Endodermal cell (in vitro differentiated cells): Measurements from ENCODE around the gene FOXC2. TPM values are rescaled to one million over a fixed set of nuclear protein-coding genes. Genes with fewer than 3 reads are reported as not detected.

Source experiments
- DNase-seq: peaks from one replicate; pipeline ENCODE4 v3.0.0-alpha.2; 2017
- H3K27ac ChIP-seq: 2 replicates; pipeline ENCODE4 v1.5.1; 2013; ENCODE audit warnings: mild to moderate bottlenecking, low read depth, low read length, moderate library complexity
- H3K27me3 ChIP-seq: 2 replicates; pipeline ENCODE4 v1.6.1; 2013; ENCODE audit warnings: mild to moderate bottlenecking, low read length, moderate library complexity; ENCODE audit not compliant: insufficient read depth, control insufficient read depth, poor library complexity, severe bottlenecking
- H3K36me3 ChIP-seq: 2 replicates; pipeline ENCODE4 v1.7.0; 2013; ENCODE audit warnings: mild to moderate bottlenecking, low read length, moderate library complexity; ENCODE audit not compliant: control insufficient read depth, insufficient read depth
- H3K4me1 ChIP-seq: one replicate; pipeline ENCODE4 v1.7.0; 2013; ENCODE audit warnings: low read length; ENCODE audit not compliant: control insufficient read depth, insufficient read depth
- H3K4me3 ChIP-seq: 2 replicates; pipeline ENCODE4 v1.5.1; 2013; ENCODE audit warnings: mild to moderate bottlenecking, low read length, moderate library complexity
- H3K9ac ChIP-seq: 2 replicates; pipeline ENCODE4 v1.6.1; 2013; ENCODE audit warnings: mild to moderate bottlenecking, low read length, moderate library complexity; ENCODE audit not compliant: poor library complexity, severe bottlenecking; ENCODE audit errors: extremely low read depth
- H3K9me3 ChIP-seq: 2 replicates; pipeline ENCODE4 v1.6.1; 2013; ENCODE audit warnings: mild to moderate bottlenecking, low read length, moderate library complexity; ENCODE audit not compliant: control insufficient read depth
- H3K27ac Mint-ChIP-seq: 2 replicates; pipeline ENCODE4 v1.8.0; 2020; ENCODE audit warnings: mixed read lengths
- H3K27me3 Mint-ChIP-seq: 2 replicates; pipeline ENCODE4 v1.8.0; 2021; ENCODE audit warnings: mild to moderate bottlenecking, mixed read lengths; ENCODE audit not compliant: insufficient read depth
- H3K36me3 Mint-ChIP-seq: 2 replicates; pipeline ENCODE4 v1.8.0; 2020; ENCODE audit warnings: low read depth, mixed read lengths
- H3K4me1 Mint-ChIP-seq: 2 replicates; pipeline ENCODE4 v1.8.0; 2020; ENCODE audit warnings: mixed read lengths
- H3K4me3 Mint-ChIP-seq: 2 replicates; pipeline ENCODE4 v1.8.0; 2020; ENCODE audit warnings: mild to moderate bottlenecking, moderate library complexity, mixed read lengths
- H3K9me3 Mint-ChIP-seq: 2 replicates; pipeline ENCODE4 v1.8.0; 2020; ENCODE audit warnings: mild to moderate bottlenecking, mixed read lengths
- WGBS, 2 experiments: methylation state at CpG; one replicate each; pipeline versions ENCODE4 v1.1.5 to v1.1.7; 2013; ENCODE audit warnings: missing lambda C conversion rate in 2 of 2, mixed read lengths in 1 of 2; ENCODE audit not compliant: insufficient coverage in 1 of 2, insufficient read length in 1 of 2; 5-methylcytosine and 5-hydroxymethylcytosine counted together
- total RNA-seq, 2 donors: library from RNA; stranded (reverse); fragmentation: NEBNext Ultra II Directional in 1 of 2; extraction: Animal tissue kit (Norgen Biotek cat#: 25700) in 1 of 2; gene quantifications; 2 replicates in 1 of 2; 3 replicates in 1 of 2; pipeline ENCODE4 v1.2.1, GENCODE V29; 2021
- TF ChIP-seq, protein P1 (sequence below): fragments of 200-600 bp; sonication (generic); conservative IDR thresholded peaks from 2 replicates; pipeline ENCODE4 v1.5.0; 2021; ENCODE audit warnings: antibody characterized with exemption, mild to moderate bottlenecking

FOXC2 gene
- total RNA-seq, 2 donors from 2014 or later, result 0.20 TPM; not detected in 1

- Histone ChIP-seq H3K4me3 (no peak overlapping the region), H3K9ac (no peak overlapping the region), H3K9me3 (no peaks in the 10 kb centered on the region), H3K27me3 (no peaks in the 10 kb centered on the region), H3K27ac (no peak overlapping the region), H3K4me1 (no peaks in the 10 kb centered on the region), H3K36me3 (peaks cover 6% of the 10 kb centered on the region)
- 90 to 93% methylated on average over 8 of the region's 8 CpGs for WGBS, 2 experiments
- H3K36me3 Mint-ChIP-seq, result peaks cover 1% of the 10 kb centered on the region
- H3K27ac Mint-ChIP-seq, result no peak overlapping the region
- TF ChIP-seq, protein P1, sequence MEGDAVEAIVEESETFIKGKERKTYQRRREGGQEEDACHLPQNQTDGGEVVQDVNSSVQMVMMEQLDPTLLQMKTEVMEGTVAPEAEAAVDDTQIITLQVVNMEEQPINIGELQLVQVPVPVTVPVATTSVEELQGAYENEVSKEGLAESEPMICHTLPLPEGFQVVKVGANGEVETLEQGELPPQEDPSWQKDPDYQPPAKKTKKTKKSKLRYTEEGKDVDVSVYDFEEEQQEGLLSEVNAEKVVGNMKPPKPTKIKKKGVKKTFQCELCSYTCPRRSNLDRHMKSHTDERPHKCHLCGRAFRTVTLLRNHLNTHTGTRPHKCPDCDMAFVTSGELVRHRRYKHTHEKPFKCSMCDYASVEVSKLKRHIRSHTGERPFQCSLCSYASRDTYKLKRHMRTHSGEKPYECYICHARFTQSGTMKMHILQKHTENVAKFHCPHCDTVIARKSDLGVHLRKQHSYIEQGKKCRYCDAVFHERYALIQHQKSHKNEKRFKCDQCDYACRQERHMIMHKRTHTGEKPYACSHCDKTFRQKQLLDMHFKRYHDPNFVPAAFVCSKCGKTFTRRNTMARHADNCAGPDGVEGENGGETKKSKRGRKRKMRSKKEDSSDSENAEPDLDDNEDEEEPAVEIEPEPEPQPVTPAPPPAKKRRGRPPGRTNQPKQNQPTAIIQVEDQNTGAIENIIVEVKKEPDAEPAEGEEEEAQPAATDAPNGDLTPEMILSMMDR, result no peak
- H3K27me3 Mint-ChIP-seq, result no peaks in the 10 kb centered on the region
- H3K4me3 Mint-ChIP-seq, result no peak overlapping the region
- H3K4me1 Mint-ChIP-seq, result no peaks in the 10 kb centered on the region
- H3K9me3 Mint-ChIP-seq, result no peaks in the 10 kb centered on the region
- DNase-seq, result no peak
Measured at GRCh38 chr16:86533076-86533475, 33.6 kb upstream of the FOXC2 start.

DNA sequence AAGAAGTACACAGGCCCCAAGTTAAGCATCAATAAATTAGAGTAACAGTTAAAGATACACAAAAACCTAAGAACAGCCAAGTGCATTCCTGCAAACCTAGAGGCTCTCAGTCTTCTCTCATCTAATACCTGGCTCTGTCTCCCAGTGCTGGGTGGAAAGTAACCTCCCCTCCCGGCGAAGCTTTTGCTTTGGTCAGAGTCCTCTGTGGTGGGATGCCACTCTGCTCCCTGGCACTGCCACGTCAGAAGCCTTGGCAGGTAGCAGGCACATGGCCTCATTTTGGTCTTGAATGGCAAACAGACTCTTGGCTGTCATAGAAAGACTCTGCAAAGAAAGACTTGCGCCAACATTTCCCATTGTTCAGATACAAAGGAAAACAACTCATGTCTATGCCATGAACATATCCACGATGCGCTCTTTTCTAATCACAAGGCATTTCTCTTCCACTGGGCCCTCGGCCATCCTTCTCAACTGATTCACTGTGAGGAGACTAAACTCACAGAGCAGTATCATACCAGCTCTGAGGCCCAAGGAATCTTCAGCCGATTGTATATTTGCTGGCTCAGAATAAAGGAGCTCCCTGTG, 32.8 kb upstream of the FOXC2 start:
- TF ChIP-seq, protein P1, result no peak

GRCh38 chr16:86534779-86535615, 31.6 kb upstream of the FOXC2 start:
- H3K4me3 Mint-ChIP-seq, result no peak overlapping the region
- H3K4me1 Mint-ChIP-seq, result no peaks in the 10 kb centered on the region
- H3K4me3 ChIP-seq, result no peak overlapping the region
- H3K9ac ChIP-seq, result no peak overlapping the region
- no peaks in the 10 kb centered on the region for H3K9me3 Mint-ChIP-seq
- 88 to 93% methylated on average over 13 to 18 of the region's 18 CpGs for WGBS, 2 experiments
- no peak overlapping the region for H3K27ac ChIP-seq
- no peaks in the 10 kb centered on the region for H3K27me3 Mint-ChIP-seq
- H3K36me3 ChIP-seq, result peaks cover 14% of the 10 kb centered on the region
- no peak for DNase-seq
- H3K27me3 ChIP-seq, result no peaks in the 10 kb centered on the region
- H3K27ac Mint-ChIP-seq, result no peak overlapping the region
- no peaks in the 10 kb centered on the region for H3K36me3 Mint-ChIP-seq
- TF ChIP-seq, protein P1, result no peak
- no peaks in the 10 kb centered on the region for H3K4me1 ChIP-seq
- no peaks in the 10 kb centered on the region for H3K9me3 ChIP-seq

More for the DNA sequence above, 32.8 kb upstream of the FOXC2 start:
- Mint-ChIP-seq H3K27me3 (no peaks in the 10 kb centered on the region), H3K4me1 (no peaks in the 10 kb centered on the region), H3K27ac (no peak overlapping the region), H3K9me3 (no peaks in the 10 kb centered on the region), H3K36me3 (peaks cover 1% of the 10 kb centered on the region), H3K4me3 (no peak overlapping the region)
- Histone ChIP-seq H3K36me3 (peaks cover 8% of the 10 kb centered on the region), H3K4me3 (no peak overlapping the region), H3K9ac (no peak overlapping the region), H3K27ac (no peak overlapping the region), H3K4me1 (no peaks in the 10 kb centered on the region), H3K27me3 (no peaks in the 10 kb centered on the region), H3K9me3 (no peaks in the 10 kb centered on the region)
- WGBS, 2 experiments, result 91 to 95% methylated on average over 7 to 8 of the region's 8 CpGs
- no peak for DNase-seq
